Kidney epithelial cell (primary cell): ENCODE results near the gene LYZL4. TPM values are rescaled to one million over a fixed set of nuclear protein-coding genes. Genes with fewer than 3 reads are reported as not detected.

Experiments
- DNase-seq: peaks from one replicate; pipeline ENCODE4 v3.0.0-alpha.2; 2010; ENCODE audit warnings: low read depth
- H3K27me3 ChIP-seq: 2 replicates; pipeline ENCODE4 v1.6.0; 2011; ENCODE audit warnings: low read length; ENCODE audit not compliant: control insufficient read depth, insufficient read depth
- H3K36me3 ChIP-seq: 2 replicates; pipeline ENCODE4 v1.5.1; 2011; ENCODE audit warnings: low read length; ENCODE audit not compliant: control insufficient read depth, insufficient read depth
- H3K4me3 ChIP-seq: 2 replicates; pipeline ENCODE4 v1.5.1; 2011; ENCODE audit warnings: low read depth, mild to moderate bottlenecking, control low read depth, low read length
- CTCF ChIP-seq: IDR thresholded peaks from 2 replicates; pipeline ENCODE4 v1.5.1; 2011; ENCODE audit warnings: mild to moderate bottlenecking, moderate library complexity, low read length, control low read depth, inconsistent platforms; ENCODE audit not compliant: insufficient read depth, poor library complexity, severe bottlenecking
- total RNA-seq: library from RNA; depleted of rRNA; stranded (reverse); fragments of >200 nt; gene quantifications from 2 replicates; pipeline ENCODE4 v1.2.3, GENCODE V29; 2015

LYZL4 gene
- total RNA-seq, 1 donor from 2014 or later: not detected

- no peak for DNase-seq
- TF ChIP-seq CTCF: no peak
- Histone ChIP-seq H3K27me3 (no peaks in the 10 kb centered on the region), H3K36me3 (no peaks in the 10 kb centered on the region), H3K4me3 (no peak overlapping the region)
Observed at GRCh38 chr3:42424911-42425310, 14.5 kb upstream of the LYZL4 start.

- no peak for TF ChIP-seq CTCF
- no peak overlapping the region for H3K4me3 ChIP-seq
- H3K27me3 ChIP-seq: no peaks in the 10 kb centered on the region
- H3K36me3 ChIP-seq: no peaks in the 10 kb centered on the region
- DNase-seq: no peak
Observed at GRCh38 chr3:42421818-42422796, 11.7 kb upstream of the LYZL4 start.

GRCh38 chr3:42419563-42419962 lies 9.2 kb upstream of the LYZL4 start:
- no peak for TF ChIP-seq CTCF
- Histone ChIP-seq H3K36me3 (no peaks in the 10 kb centered on the region), H3K27me3 (no peaks in the 10 kb centered on the region), H3K4me3 (no peak overlapping the region)
- no peak for DNase-seq

- Histone ChIP-seq H3K36me3 (no peaks in the 10 kb centered on the region), H3K27me3 (no peaks in the 10 kb centered on the region), H3K4me3 (no peak overlapping the region)
- TF ChIP-seq CTCF: no peak
- DNase-seq: no peak
Observed at GRCh38 chr3:42412526-42413155, 2.2 kb upstream of the LYZL4 start.

GRCh38 chr3:42411429-42411828 lies 1.0 kb upstream of the LYZL4 start:
- DNase-seq: no peak
- no peak for TF ChIP-seq CTCF
- Histone ChIP-seq H3K27me3 (no peaks in the 10 kb centered on the region), H3K36me3 (no peaks in the 10 kb centered on the region), H3K4me3 (no peak overlapping the region)

GRCh38 chr3:42408156-42408555 lies 2.3 kb downstream of the LYZL4 start:
- TF ChIP-seq CTCF: no peak
- DNase-seq: no peak
- Histone ChIP-seq H3K4me3 (no peak overlapping the region), H3K36me3 (no peaks in the 10 kb centered on the region), H3K27me3 (no peaks in the 10 kb centered on the region)
